ENCODE results near the gene TMEM126A.

The TMEM126A gene

GRCh38 chr11:85685125-85685819, 37.5 kb downstream of the TMEM126A start:
- H3K4me3 ChIP-seq (ENCODE audit: low read depth, low read length): no peak overlapping the region
- no peak for TF ChIP-seq CTCF (IDR thresholded peaks at IDR 0.05; ENCODE audit: borderline replicate concordance, insufficient read depth, low read depth, low read length)

- no peak for TF ChIP-seq CTCF (IDR thresholded peaks at IDR 0.05; ENCODE audit: borderline replicate concordance, insufficient read depth, low read depth, low read length)
- no peak within 1 kb of the TSS for H3K4me3 ChIP-seq (ENCODE audit: low read depth, low read length)
Observed at GRCh38 chr11:85685820-85686459, 38.2 kb downstream of the TMEM126A start, which contains the start of gene CCDC89. CCDC89 (minus strand) TSS chr11:85686195; CDS start chr11:85686130, 65 bp downstream.

- H3K4me3 ChIP-seq (ENCODE audit: low read depth, low read length): no peak overlapping the region
- peak; percentile 13; the same call in 1 of the 2 replicates for TF ChIP-seq CTCF (IDR thresholded peaks at IDR 0.05; ENCODE audit: borderline replicate concordance, insufficient read depth, low read depth, low read length)
Observed at GRCh38 chr11:85694385-85694980, 46.7 kb downstream of the TMEM126A start.

GRCh38 chr11:85695546-85695945, 47.8 kb downstream of the TMEM126A start:
- TF ChIP-seq CTCF (IDR thresholded peaks at IDR 0.05; ENCODE audit: borderline replicate concordance, insufficient read depth, low read depth, low read length): no peak
- no peak overlapping the region for H3K4me3 ChIP-seq (ENCODE audit: low read depth, low read length)

- TF ChIP-seq CTCF (IDR thresholded peaks at IDR 0.05; ENCODE audit: borderline replicate concordance, insufficient read depth, low read depth, low read length): no peak
Observed at GRCh38 chr11:85697747-85698146, 50.0 kb downstream of the TMEM126A start.

GRCh38 chr11:85698195-85698594, 50.4 kb downstream of the TMEM126A start:
- no peak overlapping the region for H3K4me3 ChIP-seq (ENCODE audit: low read depth, low read length)
- TF ChIP-seq CTCF (IDR thresholded peaks at IDR 0.05; ENCODE audit: borderline replicate concordance, insufficient read depth, low read depth, low read length): no peak

More at GRCh38 chr11:85697747-85698146, 50.0 kb downstream of the TMEM126A start:
- H3K4me3 ChIP-seq (ENCODE audit: low read depth, low read length): no peak overlapping the region

Data from GM12875 (cell line).